IMR-90 (cell line): ENCODE results near the gene PRPF40A. TPM values are rescaled to one million over a fixed set of nuclear protein-coding genes. Genes with fewer than 3 reads are reported as not detected.

Source experiments
- ATAC-seq: fragments of 200-7000 bp; cut with Tn5 transposase; 2 replicates; pipeline ENCODE4 v1.9.1; 2020; ENCODE audit warnings: low read depth, mild to moderate bottlenecking, moderate library complexity
- BruUV-seq: library from RNA; stranded (reverse); fragments of 400-500 nt; replicated peaks from 2 replicates; lab custom pipeline; 2021; lab: Mats Ljungman, UMichigan
- CTCF ChIA-PET: fragments of 300-600 bp; formaldehyde crosslinking; extraction: SDS; loops from one replicate; lab custom pipeline; 2021; ENCODE audit warnings: antibody characterized with exemption; lab: Yijun Ruan, JAX
- POLR2A ChIA-PET: fragments of 300-600 bp; sonication (Branson Sonifier 250); formaldehyde crosslinking; loops from one replicate; lab custom pipeline; 2022; ENCODE audit warnings: antibody characterized with exemption; ENCODE audit not compliant: unreplicated experiment; lab: Charles Lee
- DNase-seq: peaks from one replicate; pipeline ENCODE4 v3.0.0; 2013
- H2AFZ ChIP-seq: replicated peaks from 2 replicates; pipeline ENCODE3; 2013; ENCODE audit warnings: low read length, mild to moderate bottlenecking; ENCODE audit not compliant: poor library complexity
- H2AK5ac ChIP-seq: 2 replicates; pipeline ENCODE4 v1.6.1; 2013; ENCODE audit warnings: low read depth, low read length, inconsistent platforms
- H2AK9ac ChIP-seq: replicated peaks from 2 replicates; pipeline ENCODE3; 2013; ENCODE audit warnings: mild to moderate bottlenecking, low read depth, low read length, moderate library complexity; ENCODE audit not compliant: poor library complexity
- H2BK120ac ChIP-seq: 2 replicates; pipeline ENCODE4 v1.6.1; 2013; ENCODE audit warnings: low read depth, low read length, inconsistent platforms
- H2BK15ac ChIP-seq: 3 replicates; pipeline ENCODE4 v1.6.1; 2013; ENCODE audit warnings: low read depth, low read length, inconsistent platforms
- H2BK20ac ChIP-seq: 2 replicates; pipeline ENCODE4 v1.6.1; 2013; ENCODE audit warnings: low read depth, mild to moderate bottlenecking, inconsistent platforms, low read length, moderate library complexity
- H2BK5ac ChIP-seq: 2 replicates; pipeline ENCODE4 v1.6.1; 2013; ENCODE audit warnings: mild to moderate bottlenecking, low read depth, low read length, inconsistent platforms; ENCODE audit not compliant: poor library complexity, severe bottlenecking
- H3K14ac ChIP-seq: replicated peaks from 2 replicates; pipeline ENCODE4 v1.6.1; 2013; ENCODE audit warnings: low read depth, low read length, inconsistent platforms
- H3K18ac ChIP-seq: 2 replicates; pipeline ENCODE4 v1.6.1; 2013; ENCODE audit warnings: low read depth, low read length, control low read depth
- H3K23ac ChIP-seq: 2 replicates; pipeline ENCODE4 v1.6.1; 2013; ENCODE audit warnings: low read depth, low read length, inconsistent platforms
- H3K27ac ChIP-seq: 2 replicates; pipeline ENCODE4 v1.5.1; 2013; ENCODE audit warnings: mild to moderate bottlenecking, control low read depth, low read length; ENCODE audit not compliant: insufficient read depth
- H3K27me3 ChIP-seq: 2 replicates; pipeline ENCODE4 v1.6.1; 2013; ENCODE audit warnings: low read length; ENCODE audit not compliant: control insufficient read depth, insufficient read depth
- H3K36me3 ChIP-seq: 2 replicates; pipeline ENCODE4 v1.6.1; 2013; ENCODE audit warnings: low read length, mixed read lengths; ENCODE audit not compliant: control insufficient read depth, insufficient read depth
- H3K4ac ChIP-seq: 2 replicates; pipeline ENCODE4 v1.6.1; 2013; ENCODE audit warnings: low read depth, low read length, inconsistent platforms
- H3K4me1 ChIP-seq: 2 replicates; pipeline ENCODE4 v1.6.1; 2013; ENCODE audit warnings: low read length, mixed read lengths; ENCODE audit not compliant: control insufficient read depth, insufficient read depth
- H3K4me2 ChIP-seq: 2 replicates; pipeline ENCODE4 v1.6.1; 2013; ENCODE audit warnings: low read depth, mild to moderate bottlenecking, control low read depth, low read length, moderate library complexity
- H3K4me3 ChIP-seq: 2 replicates; pipeline ENCODE4 v1.5.1; 2013; ENCODE audit warnings: low read depth, mild to moderate bottlenecking, control low read depth, low read length, moderate library complexity; ENCODE audit not compliant: insufficient read depth
- H3K56ac ChIP-seq: 2 replicates; pipeline ENCODE4 v1.6.1; 2013; ENCODE audit warnings: low read length, inconsistent platforms; ENCODE audit not compliant: insufficient read depth; ENCODE audit errors: extremely low read depth
- H3K79me1 ChIP-seq, 2 experiments: 2 replicates each; pipeline ENCODE4 v1.6.1; 2013; ENCODE audit warnings: low read length in 2 of 2, inconsistent platforms in 1 of 2, low read depth in 1 of 2
- H3K9ac ChIP-seq: 2 replicates; pipeline ENCODE4 v1.6.1; 2013; ENCODE audit warnings: low read depth, low read length, control low read depth
- H3K9me1 ChIP-seq: 2 replicates; pipeline ENCODE4 v1.6.1; 2013; ENCODE audit warnings: low read length, inconsistent platforms; ENCODE audit not compliant: insufficient read depth
- H3K9me3 ChIP-seq: 2 replicates; pipeline ENCODE4 v1.6.1; 2013; ENCODE audit warnings: low read length; ENCODE audit not compliant: control insufficient read depth, insufficient read depth
- H4K20me1 ChIP-seq: 2 replicates; pipeline ENCODE4 v1.6.1; 2013; ENCODE audit warnings: low read length, inconsistent platforms; ENCODE audit not compliant: insufficient read depth
- H4K5ac ChIP-seq: 2 replicates; pipeline ENCODE4 v1.6.1; 2013; ENCODE audit warnings: mild to moderate bottlenecking, low read depth, low read length, control low read depth
- H4K8ac ChIP-seq, 2 experiments: 2 replicates each; pipeline ENCODE4 v1.6.1; 2013; ENCODE audit warnings: low read depth in 2 of 2, low read length in 2 of 2, control low read depth in 1 of 2, inconsistent platforms in 1 of 2
- H4K91ac ChIP-seq: 2 replicates; pipeline ENCODE4 v1.6.1; 2013; ENCODE audit warnings: low read depth, low read length, inconsistent platforms; ENCODE audit not compliant: insufficient read depth
- BHLHE40 ChIP-seq: fragments of 150-350 bp; IDR thresholded peaks from 2 replicates; pipeline ENCODE4 v1.6.1; 2016; ENCODE audit warnings: mild to moderate bottlenecking, low read depth, low read length
- CEBPB ChIP-seq: IDR thresholded peaks from 2 replicates; pipeline ENCODE4 v1.6.1; 2012; ENCODE audit warnings: low read depth, low read length, improper control_type of control experiment
- CHD1 ChIP-seq: IDR thresholded peaks from 2 replicates; pipeline ENCODE4 v1.6.1; 2012; ENCODE audit warnings: low read depth, low read length, improper control_type of control experiment
- MAFK ChIP-seq: IDR thresholded peaks from 2 replicates; pipeline ENCODE4 v1.6.1; 2012; ENCODE audit warnings: low read depth, low read length, improper control_type of control experiment
- MAZ ChIP-seq: IDR thresholded peaks from 2 replicates; pipeline ENCODE4 v1.6.1; 2012; ENCODE audit warnings: low read depth, mild to moderate bottlenecking, low read length, improper control_type of control experiment, moderate library complexity, borderline replicate concordance
- MXI1 ChIP-seq: IDR thresholded peaks from 2 replicates; pipeline ENCODE4 v1.6.1; 2012; ENCODE audit warnings: low read depth, mild to moderate bottlenecking, low read length, moderate library complexity, borderline replicate concordance
- POLR2A ChIP-seq: IDR thresholded peaks from 2 replicates; pipeline ENCODE4 v1.6.1; 2012; ENCODE audit warnings: mild to moderate bottlenecking, low read depth, low read length
- RFX5 ChIP-seq: IDR thresholded peaks from 2 replicates; pipeline ENCODE4 v1.8.0; 2012; ENCODE audit warnings: low read depth, mild to moderate bottlenecking, low read length, moderate library complexity
- SMC3 ChIP-seq: fragments of 150-350 bp; IDR thresholded peaks from 2 replicates; pipeline ENCODE4 v1.6.1; 2016; ENCODE audit warnings: low read depth, mild to moderate bottlenecking, antibody characterized with exemption, low read length, moderate library complexity
- USF2 ChIP-seq: fragments of 150-350 bp; IDR thresholded peaks from 2 replicates; pipeline ENCODE4 v1.6.1; 2017; ENCODE audit warnings: mild to moderate bottlenecking, antibody characterized with exemption, low read length, low read depth
- dilution Hi-C: fragments of 300-500 bp; cut with HindIII; formaldehyde crosslinking; loops from one replicate; pipeline ENCODE4 v1.14.3; 2018; ENCODE audit warnings: low sequenced_read_pairs; ENCODE audit not compliant: unreplicated experiment
- in situ Hi-C: fragments of 300-500 bp; cut with MboI; formaldehyde crosslinking; loops from 3 replicates; pipeline ENCODE4 v1.14.3; 2019; ENCODE audit warnings: low sequenced_read_pairs, inconsistent platforms, mixed read lengths
- intact Hi-C: fragments of 100-400 bp; cut with micrococcal nuclease; formaldehyde crosslinking; loops from 2 replicates; pipeline ENCODE4 v1.10.0; 2022
- polyA plus RNA-seq, 3 experiments: library from polyadenylated mRNA; depleted of rRNA; stranded (reverse); fragments of >200 nt; gene quantifications; 2 replicates each; pipeline ENCODE4 v1.2.3, GENCODE V29; 2012; ENCODE audit warnings: low replicate concordance in 1 of 3
- total RNA-seq: library from RNA; depleted of rRNA; stranded (reverse); fragments of >200 nt; gene quantifications from 2 replicates; pipeline ENCODE4 v1.2.3, GENCODE V29; 2012
- TF ChIP-seq, protein P1 (sequence below): conservative IDR thresholded peaks from 2 replicates; pipeline ENCODE4 v1.5.1; 2012; ENCODE audit warnings: mild to moderate bottlenecking, low read depth, low read length, improper control_type of control experiment
- TF ChIP-seq, protein P2 (sequence below): fragments of 150-350 bp; IDR thresholded peaks from 2 replicates; pipeline ENCODE4 v1.6.1; 2016; ENCODE audit warnings: low read depth, mild to moderate bottlenecking, low read length, moderate library complexity, borderline replicate concordance

PRPF40A gene
- total and polyA plus RNA-seq, 2 of the 4 experiments (the other 2 are of a cell fraction) = 49.1 to 150 TPM

- Histone ChIP-seq H3K27ac (no peak overlapping the region), H2AK5ac (no peak overlapping the region), H3K4me1 (no peaks in the 10 kb centered on the region), H4K20me1 (no peaks in the 10 kb centered on the region), H3K56ac (no peak overlapping the region), H3K4ac (no peak overlapping the region), H4K8ac (no peak overlapping the region), H3K18ac (no peak overlapping the region), H2BK20ac (no peak overlapping the region), H3K9me3 (no peaks in the 10 kb centered on the region), H3K23ac (no peak overlapping the region), H3K36me3 (peaks cover 5% of the 10 kb centered on the region), H3K27me3 (no peaks in the 10 kb centered on the region), H2AK9ac (no peak overlapping the region), H2BK15ac (no peak overlapping the region), H4K5ac (no peak overlapping the region), H2BK5ac (no peak overlapping the region), H3K79me1 (peaks cover 10 to 26% of the 10 kb centered on the region in 2 experiments; a peak in 3 of 4 replicates), H3K9me1 (peaks cover 4% of the 10 kb centered on the region; the same call in 1 of the 2 replicates), H3K4me2 (no peak overlapping the region), H2AFZ (no peak overlapping the region), H2BK120ac (no peak overlapping the region), H4K91ac (no peak overlapping the region), H3K14ac (no peak overlapping the region), H3K9ac (no peak overlapping the region), H3K4me3 (no peak overlapping the region)
- no peak for DNase-seq
- ATAC-seq = no peak
- CTCF ChIA-PET = no interaction called here
- in situ Hi-C loops (no loop called here), intact Hi-C loops (no loop called here), dilution Hi-C loops (no loop called here)
- TF ChIP-seq POLR2A (no peak), MAFK (no peak), MXI1 (no peak), BHLHE40 (no peak), USF2 (no peak), CEBPB (no peak), MAZ (no peak), SMC3 (no peak), CHD1 (no peak), RFX5 (no peak)
- TF ChIP-seq, protein P1, sequence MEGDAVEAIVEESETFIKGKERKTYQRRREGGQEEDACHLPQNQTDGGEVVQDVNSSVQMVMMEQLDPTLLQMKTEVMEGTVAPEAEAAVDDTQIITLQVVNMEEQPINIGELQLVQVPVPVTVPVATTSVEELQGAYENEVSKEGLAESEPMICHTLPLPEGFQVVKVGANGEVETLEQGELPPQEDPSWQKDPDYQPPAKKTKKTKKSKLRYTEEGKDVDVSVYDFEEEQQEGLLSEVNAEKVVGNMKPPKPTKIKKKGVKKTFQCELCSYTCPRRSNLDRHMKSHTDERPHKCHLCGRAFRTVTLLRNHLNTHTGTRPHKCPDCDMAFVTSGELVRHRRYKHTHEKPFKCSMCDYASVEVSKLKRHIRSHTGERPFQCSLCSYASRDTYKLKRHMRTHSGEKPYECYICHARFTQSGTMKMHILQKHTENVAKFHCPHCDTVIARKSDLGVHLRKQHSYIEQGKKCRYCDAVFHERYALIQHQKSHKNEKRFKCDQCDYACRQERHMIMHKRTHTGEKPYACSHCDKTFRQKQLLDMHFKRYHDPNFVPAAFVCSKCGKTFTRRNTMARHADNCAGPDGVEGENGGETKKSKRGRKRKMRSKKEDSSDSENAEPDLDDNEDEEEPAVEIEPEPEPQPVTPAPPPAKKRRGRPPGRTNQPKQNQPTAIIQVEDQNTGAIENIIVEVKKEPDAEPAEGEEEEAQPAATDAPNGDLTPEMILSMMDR = no peak
- TF ChIP-seq, protein P2, sequence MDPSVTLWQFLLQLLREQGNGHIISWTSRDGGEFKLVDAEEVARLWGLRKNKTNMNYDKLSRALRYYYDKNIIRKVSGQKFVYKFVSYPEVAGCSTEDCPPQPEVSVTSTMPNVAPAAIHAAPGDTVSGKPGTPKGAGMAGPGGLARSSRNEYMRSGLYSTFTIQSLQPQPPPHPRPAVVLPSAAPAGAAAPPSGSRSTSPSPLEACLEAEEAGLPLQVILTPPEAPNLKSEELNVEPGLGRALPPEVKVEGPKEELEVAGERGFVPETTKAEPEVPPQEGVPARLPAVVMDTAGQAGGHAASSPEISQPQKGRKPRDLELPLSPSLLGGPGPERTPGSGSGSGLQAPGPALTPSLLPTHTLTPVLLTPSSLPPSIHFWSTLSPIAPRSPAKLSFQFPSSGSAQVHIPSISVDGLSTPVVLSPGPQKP = no peak
- POLR2A ChIA-PET = no interaction called here
- BruUV-seq = no TSS peak
Measured at GRCh38 chr2:152683400-152683799, 33.9 kb downstream of the PRPF40A start.
